ENCODE measurements around the gene SMURF1. TPM values are rescaled to one million over a fixed set of nuclear protein-coding genes. Genes with fewer than 3 reads are reported as not detected.

The SMURF1 gene
- total and polyA plus RNA-seq, 2 of the 4 experiments (the other 2 are of a cell fraction) = 13.4 to 20.3 TPM

- H3K4me2 ChIP-seq (ENCODE audit: low read depth, low read length) = no peak overlapping the region
- H2BK15ac ChIP-seq (ENCODE audit: low read depth, low read length) = no peak overlapping the region
- H3K27me3 ChIP-seq (ENCODE audit: control insufficient read depth, insufficient read depth, low read length) = no peaks in the 10 kb centered on the region
- no peak overlapping the region for H2AFZ ChIP-seq (replicated peaks; ENCODE audit: low read length, poor library complexity)
- TF ChIP-seq USF2 (IDR thresholded peaks at IDR 0.05; ENCODE audit: low read depth, low read length) (no peak), CEBPB (IDR thresholded peaks at IDR 0.05; ENCODE audit: low read depth, low read length) (no peak), RFX5 (IDR thresholded peaks at IDR 0.05; ENCODE audit: low read depth, low read length) (no peak), MXI1 (IDR thresholded peaks at IDR 0.05; ENCODE audit: borderline replicate concordance, low read depth, low read length) (no peak), CTCF (conservative IDR thresholded peaks at IDR 0.05; ENCODE audit: low read depth, low read length) (no peak), BHLHE40 (IDR thresholded peaks at IDR 0.05; ENCODE audit: low read depth, low read length) (no peak), MAZ (IDR thresholded peaks at IDR 0.05; ENCODE audit: borderline replicate concordance, low read depth, low read length) (no peak), RCOR1 (IDR thresholded peaks at IDR 0.05; ENCODE audit: insufficient replicate concordance, low read length) (no peak), POLR2A (IDR thresholded peaks at IDR 0.05; ENCODE audit: low read depth, low read length) (no peak), ELK1 (IDR thresholded peaks at IDR 0.05; ENCODE audit: borderline replicate concordance, low read depth, low read length) (no peak), CHD1 (IDR thresholded peaks at IDR 0.05; ENCODE audit: low read depth, low read length) (no peak), RAD21 (IDR thresholded peaks at IDR 0.05; ENCODE audit: low read length) (no peak), MAFK (IDR thresholded peaks at IDR 0.05; ENCODE audit: low read depth, low read length) (no peak), FOS (IDR thresholded peaks at IDR 0.05; ENCODE audit: low read depth, low read length) (no peak), NFE2L2 (IDR thresholded peaks at IDR 0.05; ENCODE audit: low read depth, low read length) (no peak), SMC3 (IDR thresholded peaks at IDR 0.05; ENCODE audit: low read depth, low read length) (no peak)
- WGBS, 2 experiments (ENCODE audit: extremely low coverage in 2 of 2, insufficient read length in 1 of 2) = 94% methylated on average over 3 of the region's 11 CpGs; no CpG with 5 or more reads in 1 of the 2 experiments
- no peak overlapping the region for H3K18ac ChIP-seq (ENCODE audit: low read depth, low read length)
- dilution Hi-C loops (cut with HindIII; ENCODE audit: low sequenced_read_pairs, unreplicated experiment) = no loop called here
- ChIA-PET CTCF (interaction anchor here (0.6 kb wide), 1 partner anchor 567 kb away, joined by 3 read pairs; no protein-coding TSS in a partner anchor), POLR2A (ENCODE audit: unreplicated experiment) (no interaction called here)
- H3K9ac ChIP-seq (ENCODE audit: low read depth, low read length) = no peak overlapping the region
- H3K9me3 ChIP-seq (ENCODE audit: control insufficient read depth, insufficient read depth, low read length) = no peaks in the 10 kb centered on the region; the same call in 1 of the 2 replicates
- no peak overlapping the region for H3K14ac ChIP-seq (replicated peaks; ENCODE audit: low read depth, low read length)
- ATAC-seq (ENCODE audit: low read depth) (no peak), DNase-seq (no peak)
- in situ Hi-C loops (cut with MboI; ENCODE audit: low sequenced_read_pairs) = no loop called here
- H4K91ac ChIP-seq (ENCODE audit: insufficient read depth, low read depth, low read length) = no peak overlapping the region
- H4K5ac ChIP-seq (ENCODE audit: low read depth, low read length) = no peak overlapping the region
- H3K79me1 ChIP-seq (ENCODE audit: low read depth in 1 of 2, low read length in 2 of 2) = peaks cover 0 to 9% of the 10 kb centered on the region in 2 experiments; a peak in 2 of 4 replicates
- TSS peak; percentile 28 for BruUV-seq (replicated peaks)
- no peak overlapping the region for H2AK9ac ChIP-seq (replicated peaks; ENCODE audit: low read depth, low read length, poor library complexity)
- H3K4ac ChIP-seq (ENCODE audit: low read depth, low read length) = no peak overlapping the region
- intact Hi-C loops (cut with micrococcal nuclease) = loop anchor here (10.0 kb wide), 1 partner anchor 89 kb away; no protein-coding TSS in a partner anchor
- no peak overlapping the region for H2BK20ac ChIP-seq (ENCODE audit: low read depth, low read length)
- no peaks in the 10 kb centered on the region for H4K20me1 ChIP-seq (ENCODE audit: insufficient read depth, low read length)
- H3K23ac ChIP-seq (ENCODE audit: low read depth, low read length) = no peak overlapping the region
- no peak overlapping the region for H3K56ac ChIP-seq (ENCODE audit: extremely low read depth, insufficient read depth, low read length)
- no peak overlapping the region for H3K4me3 ChIP-seq (ENCODE audit: insufficient read depth, low read depth, low read length)
- H3K4me1 ChIP-seq (ENCODE audit: control insufficient read depth, insufficient read depth, low read length) = no peaks in the 10 kb centered on the region
- no peak overlapping the region for H4K8ac ChIP-seq (ENCODE audit: low read depth in 2 of 2, low read length in 2 of 2)
- H2BK5ac ChIP-seq (ENCODE audit: low read depth, low read length, poor library complexity, severe bottlenecking) = no peak overlapping the region
- H3K27ac ChIP-seq (ENCODE audit: insufficient read depth, low read length) = no peak overlapping the region
- no peaks in the 10 kb centered on the region; the same call in 1 of the 2 replicates for H3K9me1 ChIP-seq (ENCODE audit: insufficient read depth, low read length)
- H3K36me3 ChIP-seq (ENCODE audit: control insufficient read depth, insufficient read depth, low read length) = peaks cover 62% of the 10 kb centered on the region
- H2BK120ac ChIP-seq (ENCODE audit: low read depth, low read length) = no peak overlapping the region
- no peak overlapping the region for H2AK5ac ChIP-seq (ENCODE audit: low read depth, low read length)
Observed at GRCh38 chr7:98984126-98984525, 159.8 kb downstream of the SMURF1 start.
